ENCODE measurements around the gene SNRK.

SNRK gene

DNA sequence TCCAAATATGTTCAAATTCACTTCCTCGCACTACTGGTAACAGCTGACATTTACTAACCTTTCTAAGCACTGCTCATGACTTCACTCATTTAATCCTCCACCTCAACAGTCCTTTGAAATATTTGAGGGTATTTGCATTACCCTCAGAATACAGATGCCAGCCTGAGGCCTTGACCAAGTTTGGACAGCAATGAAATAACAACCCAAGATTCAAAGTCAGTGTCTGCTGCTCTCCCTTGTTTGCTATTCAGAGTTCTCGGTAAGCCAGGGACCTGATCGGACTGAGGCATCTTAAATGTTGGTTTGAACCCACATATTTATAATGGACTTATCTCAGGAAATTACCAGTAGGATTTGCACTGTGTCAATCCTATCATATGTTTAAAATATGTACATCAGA, 19.9 kb upstream of the SNRK start:
- TF ChIP-seq POLR2A (IDR thresholded peaks at IDR 0.05; ENCODE audit: low read depth, low read length) (no peak), SPI1 (IDR thresholded peaks at IDR 0.05; ENCODE audit: low read depth, low read length) (no peak), POLR2AphosphoS5 (IDR thresholded peaks at IDR 0.05; ENCODE audit: low read depth, low read length) (no peak), TAF1 (IDR thresholded peaks at IDR 0.05; ENCODE audit: low read depth, low read length) (no peak), PAX5 (IDR thresholded peaks at IDR 0.05; ENCODE audit: insufficient read depth, low read length, severe bottlenecking) (no peak)
- FAIRE-seq: no peak

DNA sequence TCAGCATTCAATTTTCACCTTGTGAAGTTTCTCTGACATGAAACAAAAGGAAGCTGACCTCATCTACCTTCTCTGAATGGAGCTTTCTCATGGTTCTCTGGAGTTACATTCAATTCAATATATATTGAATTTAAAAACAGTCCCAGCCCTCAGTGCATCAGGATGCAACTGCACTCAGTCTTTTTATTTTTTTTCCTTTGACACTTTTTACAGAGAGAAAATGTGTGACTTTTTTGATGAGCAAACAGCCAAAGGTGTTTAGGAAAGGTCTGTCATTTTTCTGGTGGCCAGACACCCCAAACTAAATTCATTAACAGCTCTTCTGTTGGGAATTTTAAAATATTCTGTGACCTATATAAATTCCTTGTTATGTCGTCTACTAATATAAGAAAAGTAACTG, 19.3 kb upstream of the SNRK start:
- TF ChIP-seq POLR2A (IDR thresholded peaks at IDR 0.05; ENCODE audit: low read depth, low read length) (no peak), PAX5 (IDR thresholded peaks at IDR 0.05; ENCODE audit: insufficient read depth, low read length, severe bottlenecking) (no peak), POU2F2 (IDR thresholded peaks at IDR 0.05; ENCODE audit: low read depth, low read length) (no peak)
- FAIRE-seq (no peak), DNase-seq (ENCODE audit: insufficient read length, low spot score) (no peak)

More for the DNA sequence above, 19.9 kb upstream of the SNRK start:
- no peak for DNase-seq (ENCODE audit: insufficient read length, low spot score)

DNA sequence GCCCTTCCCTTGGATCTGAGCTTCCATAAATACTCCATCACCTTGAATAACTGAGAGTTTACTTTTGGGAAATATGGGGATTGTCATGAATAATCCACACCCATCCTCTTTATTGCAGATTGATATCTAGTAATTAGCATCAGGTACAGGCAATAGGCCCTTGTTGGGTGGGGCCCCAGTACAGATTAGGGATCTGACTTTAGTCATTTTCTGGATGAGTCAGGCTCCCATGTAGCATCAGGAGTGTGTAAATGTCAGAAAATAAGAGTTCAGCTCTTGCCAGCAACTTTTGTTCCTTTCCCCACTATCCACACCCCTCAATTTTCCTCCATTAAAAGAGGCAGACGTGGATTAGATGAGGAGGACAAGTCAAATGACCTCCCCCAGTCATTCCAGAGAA, 17.7 kb upstream of the SNRK start:
- TF ChIP-seq TAF1 (IDR thresholded peaks at IDR 0.05; ENCODE audit: low read depth, low read length): no peak
- TF ChIP-seq POU2F2 (IDR thresholded peaks at IDR 0.05; ENCODE audit: low read depth, low read length): no peak
- TF ChIP-seq SPI1 (IDR thresholded peaks at IDR 0.05; ENCODE audit: low read depth, low read length): no peak
- no peak for TF ChIP-seq PAX5 (IDR thresholded peaks at IDR 0.05; ENCODE audit: insufficient read depth, low read length, severe bottlenecking)
- TF ChIP-seq POLR2A (IDR thresholded peaks at IDR 0.05; ENCODE audit: low read depth, low read length): no peak
- no peak for TF ChIP-seq POLR2AphosphoS5 (IDR thresholded peaks at IDR 0.05; ENCODE audit: low read depth, low read length)
- FAIRE-seq (no peak), DNase-seq (ENCODE audit: insufficient read length, low spot score) (no peak)

DNA sequence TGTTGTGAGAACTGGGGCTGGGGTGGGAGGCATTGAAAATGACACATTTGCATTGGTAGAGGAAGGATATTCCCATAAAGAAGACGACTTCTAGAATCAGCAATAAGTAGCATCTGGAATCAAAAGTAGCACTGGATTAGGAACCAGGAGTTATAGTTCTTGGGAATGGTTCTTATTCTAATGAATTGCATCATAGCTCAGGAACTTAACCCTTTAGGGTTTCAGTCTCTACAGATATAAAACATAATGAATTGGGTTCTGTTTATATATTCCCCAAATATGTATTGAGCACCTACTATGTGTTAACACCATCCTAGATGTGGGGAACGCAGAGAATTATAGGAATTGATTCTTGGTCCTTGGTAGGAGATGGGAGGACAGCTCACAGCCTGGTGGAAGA, 16.3 kb upstream of the SNRK start:
- DNase-seq (ENCODE audit: insufficient read length, low spot score) (no peak), FAIRE-seq (no peak)
- TF ChIP-seq SPI1 (IDR thresholded peaks at IDR 0.05; ENCODE audit: low read depth, low read length) (no peak), POU2F2 (IDR thresholded peaks at IDR 0.05; ENCODE audit: low read depth, low read length) (no peak), PAX5 (IDR thresholded peaks at IDR 0.05; ENCODE audit: insufficient read depth, low read length, severe bottlenecking) (no peak), TAF1 (IDR thresholded peaks at IDR 0.05; ENCODE audit: low read depth, low read length) (no peak), POLR2A (IDR thresholded peaks at IDR 0.05; ENCODE audit: low read depth, low read length) (no peak), POLR2AphosphoS5 (IDR thresholded peaks at IDR 0.05; ENCODE audit: low read depth, low read length) (no peak)

DNA sequence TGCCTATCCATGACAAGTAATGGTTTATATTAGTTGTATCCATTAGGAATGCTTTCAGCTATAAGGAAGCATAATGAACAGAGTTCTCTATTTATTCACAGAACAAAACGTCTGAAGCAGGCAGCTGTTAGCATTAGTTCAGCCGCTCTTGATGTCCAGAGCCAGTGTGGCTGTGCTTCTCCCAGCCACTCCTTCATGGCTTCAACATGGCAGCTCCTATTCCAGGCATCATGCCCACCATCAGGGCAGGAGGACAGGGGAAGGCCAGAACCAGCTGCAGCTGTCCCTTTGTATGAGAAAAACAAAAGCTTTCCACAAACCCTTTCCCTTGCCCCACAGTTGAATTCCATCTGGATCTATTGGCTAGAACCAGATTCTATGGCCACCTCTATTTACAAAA, 12.9 kb upstream of the SNRK start:
- FAIRE-seq (no peak), DNase-seq (ENCODE audit: insufficient read length, low spot score) (no peak)

DNA sequence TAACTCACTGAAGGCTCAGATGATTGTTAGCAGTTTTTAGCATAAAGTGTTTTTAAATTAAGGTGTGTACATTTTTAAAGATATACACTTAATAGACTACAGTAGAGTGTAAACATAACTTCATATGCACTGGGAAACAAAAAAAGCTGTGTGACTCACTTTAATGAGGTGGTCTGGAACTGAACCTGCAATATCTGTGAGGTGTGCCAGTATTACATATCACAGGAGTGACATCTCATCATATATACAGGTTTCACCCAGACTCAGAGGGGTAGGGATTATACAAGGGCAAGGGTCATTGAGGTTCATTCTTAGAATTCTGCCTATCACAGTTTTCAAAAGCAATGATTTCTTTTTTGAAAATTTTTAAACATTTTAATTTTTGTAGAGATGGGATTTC, 7.3 kb upstream of the SNRK start:
- no peak for TF ChIP-seq POU2F2 (IDR thresholded peaks at IDR 0.05; ENCODE audit: low read depth, low read length)
- no peak for FAIRE-seq
- DNase-seq (ENCODE audit: insufficient read length, low spot score): no peak

More for the DNA sequence above, 12.9 kb upstream of the SNRK start:
- TF ChIP-seq PAX5 (IDR thresholded peaks at IDR 0.05; ENCODE audit: insufficient read depth, low read length, severe bottlenecking): no peak

DNA sequence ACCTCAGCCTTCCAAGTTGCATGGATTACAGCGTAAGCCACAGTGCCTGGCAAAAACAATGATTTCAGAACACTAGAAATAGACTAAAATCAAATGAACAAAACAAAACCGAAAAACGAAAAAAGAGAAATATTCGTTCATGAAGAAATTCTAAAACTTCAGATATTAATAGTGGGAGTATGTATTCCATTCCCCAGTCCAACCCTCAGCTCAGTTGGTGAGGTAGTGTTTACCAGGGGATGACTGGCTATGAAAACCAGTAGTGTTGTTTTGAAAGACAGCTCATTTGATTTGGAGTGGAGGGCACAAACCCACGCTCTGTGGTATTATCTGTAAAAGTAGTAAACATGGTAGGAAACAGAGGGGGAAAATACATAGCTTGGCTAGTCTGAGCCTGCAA, 6.8 kb upstream of the SNRK start:
- FAIRE-seq: no peak
- no peak for DNase-seq (ENCODE audit: insufficient read length, low spot score)
- no peak for TF ChIP-seq POU2F2 (IDR thresholded peaks at IDR 0.05; ENCODE audit: low read depth, low read length)
- no peak for TF ChIP-seq PAX5 (IDR thresholded peaks at IDR 0.05; ENCODE audit: insufficient read depth, low read length, severe bottlenecking)
- no peak for TF ChIP-seq SPI1 (IDR thresholded peaks at IDR 0.05; ENCODE audit: low read depth, low read length)
- no peak for TF ChIP-seq POLR2AphosphoS5 (IDR thresholded peaks at IDR 0.05; ENCODE audit: low read depth, low read length)
- no peak for TF ChIP-seq TAF1 (IDR thresholded peaks at IDR 0.05; ENCODE audit: low read depth, low read length)
- TF ChIP-seq POLR2A (IDR thresholded peaks at IDR 0.05; ENCODE audit: low read depth, low read length): no peak

DNA sequence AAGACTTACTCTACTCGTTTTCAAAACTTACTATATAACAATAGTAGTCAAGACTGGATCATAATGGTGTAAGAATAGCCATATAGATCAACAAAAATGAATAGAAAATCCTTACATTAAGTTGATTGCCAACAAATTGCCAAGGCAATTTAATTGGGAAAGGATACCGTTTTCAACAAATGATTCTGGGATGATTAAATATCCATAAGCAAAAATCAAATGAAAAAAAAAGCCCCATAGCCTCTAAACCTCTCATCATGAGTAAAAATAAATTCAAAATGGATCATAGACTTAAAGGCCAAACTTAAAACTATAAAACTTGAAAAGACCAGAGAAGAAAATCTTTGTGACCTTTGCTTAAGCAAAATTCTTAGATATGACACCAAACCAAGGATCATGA, 5.3 kb upstream of the SNRK start:
- DNase-seq (ENCODE audit: insufficient read length, low spot score): no peak
- no peak for FAIRE-seq
- TF ChIP-seq TAF1 (IDR thresholded peaks at IDR 0.05; ENCODE audit: low read depth, low read length): no peak
- TF ChIP-seq POLR2AphosphoS5 (IDR thresholded peaks at IDR 0.05; ENCODE audit: low read depth, low read length): no peak
- no peak for TF ChIP-seq PAX5 (IDR thresholded peaks at IDR 0.05; ENCODE audit: insufficient read depth, low read length, severe bottlenecking)
- no peak for TF ChIP-seq POU2F2 (IDR thresholded peaks at IDR 0.05; ENCODE audit: low read depth, low read length)
- no peak for TF ChIP-seq POLR2A (IDR thresholded peaks at IDR 0.05; ENCODE audit: low read depth, low read length)
- TF ChIP-seq SPI1 (IDR thresholded peaks at IDR 0.05; ENCODE audit: low read depth, low read length): no peak

DNA sequence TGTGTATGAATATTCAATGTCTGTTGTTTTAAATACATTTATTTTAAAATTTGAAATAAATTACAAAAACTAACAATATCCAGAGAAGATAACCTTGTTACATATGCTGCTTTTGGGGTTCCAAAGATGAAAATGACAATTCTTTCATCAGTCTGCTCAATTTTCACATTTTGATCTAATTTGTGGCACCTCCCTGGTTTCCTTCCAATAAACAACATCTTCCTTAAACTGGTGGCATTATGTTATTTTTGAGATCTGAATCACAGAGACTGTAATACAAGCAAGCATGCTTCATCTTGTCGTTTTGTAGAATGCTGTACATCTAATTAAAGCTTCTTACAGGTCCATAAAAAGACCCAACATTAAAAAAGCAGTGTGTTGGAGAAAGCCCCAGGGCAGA, 2.2 kb upstream of the SNRK start:
- TF ChIP-seq POLR2AphosphoS5 (IDR thresholded peaks at IDR 0.05; ENCODE audit: low read depth, low read length): no peak
- no peak for TF ChIP-seq SPI1 (IDR thresholded peaks at IDR 0.05; ENCODE audit: low read depth, low read length)
- TF ChIP-seq TAF1 (IDR thresholded peaks at IDR 0.05; ENCODE audit: low read depth, low read length): no peak
- no peak for TF ChIP-seq POLR2A (IDR thresholded peaks at IDR 0.05; ENCODE audit: low read depth, low read length)
- no peak for TF ChIP-seq PAX5 (IDR thresholded peaks at IDR 0.05; ENCODE audit: insufficient read depth, low read length, severe bottlenecking)
- TF ChIP-seq POU2F2 (IDR thresholded peaks at IDR 0.05; ENCODE audit: low read depth, low read length): no peak
- DNase-seq (ENCODE audit: insufficient read length, low spot score) (no peak), FAIRE-seq (no peak)

DNA sequence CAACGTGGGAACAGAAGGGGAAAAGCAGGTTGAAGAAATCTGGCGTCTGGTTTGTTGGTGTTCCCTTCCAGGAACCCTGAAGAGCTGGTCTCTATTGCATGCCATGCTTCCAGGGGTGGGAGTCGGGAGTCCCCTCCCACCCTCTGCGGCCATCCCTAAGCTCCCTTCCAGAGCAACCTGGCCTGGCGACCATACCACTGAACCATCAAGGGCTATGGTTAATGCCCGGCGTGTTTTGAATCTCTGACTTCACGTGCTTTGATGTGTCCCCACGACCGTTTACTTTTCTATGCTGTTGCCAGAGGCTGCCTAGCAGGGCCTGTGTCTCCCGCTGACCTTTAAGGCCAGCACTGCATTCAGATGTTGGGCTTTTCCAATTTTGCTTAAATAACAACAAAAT, 696 bp upstream of the SNRK start:
- FAIRE-seq (no peak), DNase-seq (ENCODE audit: insufficient read length, low spot score) (no peak)
- TF ChIP-seq POLR2A (IDR thresholded peaks at IDR 0.05; ENCODE audit: low read depth, low read length) (no peak), POU2F2 (IDR thresholded peaks at IDR 0.05; ENCODE audit: low read depth, low read length) (no peak), SPI1 (IDR thresholded peaks at IDR 0.05; ENCODE audit: low read depth, low read length) (no peak), POLR2AphosphoS5 (IDR thresholded peaks at IDR 0.05; ENCODE audit: low read depth, low read length) (no peak), TAF1 (IDR thresholded peaks at IDR 0.05; ENCODE audit: low read depth, low read length) (no peak), PAX5 (IDR thresholded peaks at IDR 0.05; ENCODE audit: insufficient read depth, low read length, severe bottlenecking) (no peak)
